ENCODE data around the gene DUS3L. TPM values are rescaled to one million over a fixed set of nuclear protein-coding genes. Genes with fewer than 3 reads are reported as not detected.

The DUS3L gene
- total RNA-seq, 1 experiment from 2014 or later, result 67.0 TPM

DNA sequence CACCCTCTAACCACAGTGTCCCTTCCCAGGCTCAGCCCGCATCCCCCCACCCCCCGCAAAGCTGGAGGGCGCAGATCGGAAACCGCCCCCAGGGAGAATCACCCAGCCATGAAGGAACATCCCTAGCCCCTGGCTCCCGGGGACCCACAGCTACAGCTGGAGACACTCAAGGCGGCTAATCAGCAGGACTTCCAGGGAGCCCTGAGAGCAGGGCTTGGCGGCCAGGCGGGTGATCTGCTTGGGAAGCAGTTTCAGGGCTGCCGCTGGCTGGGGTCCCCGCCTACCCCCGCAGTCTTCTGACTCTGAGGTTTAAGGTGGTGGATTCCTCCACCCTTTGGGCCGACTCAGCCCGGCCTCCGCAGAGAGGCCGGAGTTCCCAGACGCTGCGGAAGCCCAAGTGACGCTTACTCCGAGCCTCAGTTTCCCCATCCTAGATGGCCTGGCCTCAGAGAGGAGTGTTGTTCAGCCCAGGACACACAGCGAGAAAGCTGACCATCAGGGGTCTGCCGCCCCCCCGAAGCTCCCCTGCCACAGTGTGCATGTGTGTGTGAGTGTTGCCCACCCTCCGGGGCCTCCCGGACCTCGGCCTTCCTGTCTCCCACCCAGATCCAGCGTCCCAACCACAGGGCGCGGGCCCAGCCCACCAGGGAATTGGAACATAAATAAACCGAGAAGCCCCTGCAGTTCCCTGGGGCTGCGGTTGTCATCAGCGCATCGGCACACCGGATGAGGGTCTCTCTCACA lies 38.8 kb upstream of the DUS3L start:
- H3K18ac ChIP-seq (ENCODE audit: insufficient read length, low read depth, low read length), result no peak overlapping the region
- peaks cover 2 to 16% of the 10 kb centered on the region in 2 experiments; a peak in 2 of 4 replicates for H3K4me1 Mint-ChIP-seq
- H3K4ac ChIP-seq (ENCODE audit: low read depth, low read length), result no peak overlapping the region
- H3K56ac ChIP-seq (ENCODE audit: insufficient read length, low read depth, low read length), result no peak overlapping the region
- H2BK120ac ChIP-seq (ENCODE audit: low read depth, low read length, poor library complexity, severe bottlenecking), result no peak overlapping the region
- no peak overlapping the region for H2BK20ac ChIP-seq (ENCODE audit: low read depth, low read length, poor library complexity, severe bottlenecking)
- no peak overlapping the region for H3T11ph ChIP-seq (ENCODE audit: low read length)
- H3K14ac ChIP-seq (ENCODE audit: insufficient read depth, low read length), result no peak overlapping the region
- no peaks in the 10 kb centered on the region for H3K79me1 ChIP-seq (ENCODE audit: insufficient read depth, low read depth, low read length, poor library complexity, severe bottlenecking)
- H3K9me3 Mint-ChIP-seq, result no peaks in the 10 kb centered on the region; a peak in 2 of 5 replicates
- H3K4me2 ChIP-seq (ENCODE audit: insufficient read depth, insufficient read length, low read length), result peak overlapping the region; percentile 85
- H3K79me2 ChIP-seq (ENCODE audit: insufficient read depth, low read length), result no peaks in the 10 kb centered on the region
- no peak for DNase-seq
- H3K27ac ChIP-seq (ENCODE audit: insufficient read length, low read depth, low read length), result no peak overlapping the region
- WGBS (ENCODE audit: extremely low coverage, insufficient read length, low lambda C conversion rate), result no CpG with 5 or more reads among the region's 34 CpGs
- no peak overlapping the region for H2BK12ac ChIP-seq (ENCODE audit: insufficient read length, low read depth, low read length)
- no peak overlapping the region for H4K8ac ChIP-seq (replicated peaks; ENCODE audit: insufficient read length, low read depth, low read length)
- H4K91ac ChIP-seq (ENCODE audit: insufficient read length, low read depth, low read length), result no peak overlapping the region
- H4K5ac ChIP-seq (ENCODE audit: insufficient read length, low read depth, low read length), result no peak overlapping the region
- no peaks in the 10 kb centered on the region for H4K20me1 ChIP-seq (ENCODE audit: control insufficient read depth, insufficient read depth, insufficient read length)
- TF ChIP-seq CTCF (conservative IDR thresholded peaks at IDR 0.05), result no peak
- peak overlapping the region in 2 of 3 experiments; percentile 31 to 35; a peak in 1 of 7 replicates for H3K27ac Mint-ChIP-seq
- no peaks in the 10 kb centered on the region for H3K36me3 Mint-ChIP-seq (ENCODE audit: insufficient read depth in 1 of 3, low read depth in 3 of 3)
- no peaks in the 10 kb centered on the region for H3K9me3 ChIP-seq (ENCODE audit: control insufficient read depth, low read depth, low read length)
- H3K27me3 ChIP-seq (ENCODE audit: insufficient read depth, low read length), result no peaks in the 10 kb centered on the region
- no peaks in the 10 kb centered on the region for H3K4me1 ChIP-seq (ENCODE audit: insufficient read depth, low read length)
- peaks cover 12% of the 10 kb centered on the region for H3K23me2 ChIP-seq (ENCODE audit: insufficient read length, low read depth, low read length, poor library complexity, severe bottlenecking)
- no peak overlapping the region for H2BK5ac ChIP-seq (ENCODE audit: insufficient read length, low read length)
- H3K23ac ChIP-seq (ENCODE audit: insufficient read length, low read depth, low read length), result no peak overlapping the region
- H3K27me3 Mint-ChIP-seq (ENCODE audit: low read depth), result peaks cover 33% of the 10 kb centered on the region
- no peak overlapping the region for H3K9ac ChIP-seq (ENCODE audit: extremely low read depth, insufficient read length, low read length)
- H2AFZ ChIP-seq (ENCODE audit: low read length), result no peak overlapping the region
- peak overlapping the region; percentile 50 to 64; a peak in 4 of 5 replicates for H3K4me3 Mint-ChIP-seq
- no peak overlapping the region for H2AK5ac ChIP-seq (ENCODE audit: insufficient read length, low read length)
- H2BK15ac ChIP-seq (ENCODE audit: low read depth, low read length), result no peak overlapping the region
